ENCODE data around the gene TIAM1. TPM values are rescaled to one million over a fixed set of nuclear protein-coding genes. Genes with fewer than 3 reads are reported as not detected.

Gene TIAM1
- total RNA-seq, 1 experiment from 2014 or later = 15.2 TPM

DNA sequence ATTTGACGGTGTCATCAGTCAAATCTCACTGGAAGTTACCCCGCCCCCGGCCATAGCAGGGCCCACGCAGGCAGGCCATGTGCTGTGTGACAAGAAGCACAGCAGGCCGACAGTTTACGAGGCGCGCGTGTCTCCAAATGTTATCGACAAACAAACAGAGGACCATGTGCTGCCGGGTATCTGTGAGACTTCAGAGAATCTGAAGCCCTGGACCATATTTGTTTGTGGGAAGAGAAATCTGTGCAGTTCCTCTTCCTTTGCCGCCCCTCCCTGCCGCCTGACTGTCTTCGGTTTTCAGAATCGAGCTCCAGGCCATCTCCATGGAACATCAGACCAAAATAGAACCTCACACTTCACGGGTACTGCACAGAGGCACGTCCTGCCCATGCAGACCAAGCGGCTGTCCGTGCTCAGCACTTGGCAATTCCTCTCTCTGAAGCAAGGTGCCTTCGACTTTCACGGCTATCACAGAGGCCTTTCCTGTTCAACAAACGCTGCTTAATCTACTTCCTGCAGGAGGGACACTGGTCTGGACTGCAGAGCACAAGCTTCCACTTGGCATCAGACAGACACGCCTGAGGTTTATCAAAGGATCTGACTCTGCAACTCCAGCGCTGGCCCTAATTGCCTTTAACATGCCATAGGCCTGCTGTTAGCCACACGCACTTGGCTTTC, 170.0 kb downstream of the TIAM1 start:
- Mint-ChIP-seq H3K36me3 (ENCODE audit: insufficient read depth, unreplicated experiment) (no peaks in the 10 kb centered on the region), H3K9me3 (ENCODE audit: low read depth, unreplicated experiment) (no peaks in the 10 kb centered on the region), H3K4me1 (ENCODE audit: low read depth, unreplicated experiment) (no peaks in the 10 kb centered on the region), H3K27ac (ENCODE audit: unreplicated experiment) (no peak overlapping the region), H3K27me3 (ENCODE audit: unreplicated experiment) (no peaks in the 10 kb centered on the region), H3K4me3 (ENCODE audit: low read depth, unreplicated experiment) (no peak overlapping the region)
- no peak for DNase-seq
- CTCF ChIA-PET = no interaction called here
- TF ChIP-seq, protein P1, sequence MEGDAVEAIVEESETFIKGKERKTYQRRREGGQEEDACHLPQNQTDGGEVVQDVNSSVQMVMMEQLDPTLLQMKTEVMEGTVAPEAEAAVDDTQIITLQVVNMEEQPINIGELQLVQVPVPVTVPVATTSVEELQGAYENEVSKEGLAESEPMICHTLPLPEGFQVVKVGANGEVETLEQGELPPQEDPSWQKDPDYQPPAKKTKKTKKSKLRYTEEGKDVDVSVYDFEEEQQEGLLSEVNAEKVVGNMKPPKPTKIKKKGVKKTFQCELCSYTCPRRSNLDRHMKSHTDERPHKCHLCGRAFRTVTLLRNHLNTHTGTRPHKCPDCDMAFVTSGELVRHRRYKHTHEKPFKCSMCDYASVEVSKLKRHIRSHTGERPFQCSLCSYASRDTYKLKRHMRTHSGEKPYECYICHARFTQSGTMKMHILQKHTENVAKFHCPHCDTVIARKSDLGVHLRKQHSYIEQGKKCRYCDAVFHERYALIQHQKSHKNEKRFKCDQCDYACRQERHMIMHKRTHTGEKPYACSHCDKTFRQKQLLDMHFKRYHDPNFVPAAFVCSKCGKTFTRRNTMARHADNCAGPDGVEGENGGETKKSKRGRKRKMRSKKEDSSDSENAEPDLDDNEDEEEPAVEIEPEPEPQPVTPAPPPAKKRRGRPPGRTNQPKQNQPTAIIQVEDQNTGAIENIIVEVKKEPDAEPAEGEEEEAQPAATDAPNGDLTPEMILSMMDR (IDR thresholded peaks at IDR 0.05; ENCODE audit: unreplicated experiment) = no peak
- intact Hi-C loops (cut with micrococcal nuclease; ENCODE audit: unreplicated experiment) = no loop called here
- BruUV-seq (replicated peaks) = no TSS peak

DNA sequence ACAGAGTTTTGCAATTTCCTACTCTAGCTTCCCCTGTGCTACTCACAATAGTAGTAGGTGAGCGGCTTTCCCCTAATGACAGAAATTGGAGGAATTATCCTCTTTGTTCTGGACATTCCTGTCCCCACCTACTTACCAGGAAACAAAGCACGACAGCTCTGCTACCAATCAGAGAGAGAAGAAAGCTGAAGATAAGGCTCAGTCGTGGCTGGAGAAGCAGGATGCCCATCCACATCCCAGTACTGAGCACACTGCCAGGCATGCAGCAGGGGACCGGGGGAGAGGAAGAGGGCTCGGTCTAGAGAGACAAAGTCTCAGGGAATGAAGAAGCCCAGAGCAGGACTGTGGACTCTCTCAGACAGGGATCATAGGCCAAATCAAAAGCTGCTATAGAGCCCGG, 171.7 kb downstream of the TIAM1 start:
- no peaks in the 10 kb centered on the region for H3K36me3 Mint-ChIP-seq (ENCODE audit: insufficient read depth, unreplicated experiment)
- H3K27me3 Mint-ChIP-seq (ENCODE audit: unreplicated experiment) = no peaks in the 10 kb centered on the region
- H3K4me3 Mint-ChIP-seq (ENCODE audit: low read depth, unreplicated experiment) = no peak overlapping the region
- no TSS peak for BruUV-seq (replicated peaks)
- intact Hi-C loops (cut with micrococcal nuclease; ENCODE audit: unreplicated experiment) = no loop called here
- no peak overlapping the region for H3K27ac Mint-ChIP-seq (ENCODE audit: unreplicated experiment)
- DNase-seq = no peak
- H3K4me1 Mint-ChIP-seq (ENCODE audit: low read depth, unreplicated experiment) = no peaks in the 10 kb centered on the region
- CTCF ChIA-PET = no interaction called here
- H3K9me3 Mint-ChIP-seq (ENCODE audit: low read depth, unreplicated experiment) = no peaks in the 10 kb centered on the region
- TF ChIP-seq, protein P1 (IDR thresholded peaks at IDR 0.05; ENCODE audit: unreplicated experiment) = no peak

DNA sequence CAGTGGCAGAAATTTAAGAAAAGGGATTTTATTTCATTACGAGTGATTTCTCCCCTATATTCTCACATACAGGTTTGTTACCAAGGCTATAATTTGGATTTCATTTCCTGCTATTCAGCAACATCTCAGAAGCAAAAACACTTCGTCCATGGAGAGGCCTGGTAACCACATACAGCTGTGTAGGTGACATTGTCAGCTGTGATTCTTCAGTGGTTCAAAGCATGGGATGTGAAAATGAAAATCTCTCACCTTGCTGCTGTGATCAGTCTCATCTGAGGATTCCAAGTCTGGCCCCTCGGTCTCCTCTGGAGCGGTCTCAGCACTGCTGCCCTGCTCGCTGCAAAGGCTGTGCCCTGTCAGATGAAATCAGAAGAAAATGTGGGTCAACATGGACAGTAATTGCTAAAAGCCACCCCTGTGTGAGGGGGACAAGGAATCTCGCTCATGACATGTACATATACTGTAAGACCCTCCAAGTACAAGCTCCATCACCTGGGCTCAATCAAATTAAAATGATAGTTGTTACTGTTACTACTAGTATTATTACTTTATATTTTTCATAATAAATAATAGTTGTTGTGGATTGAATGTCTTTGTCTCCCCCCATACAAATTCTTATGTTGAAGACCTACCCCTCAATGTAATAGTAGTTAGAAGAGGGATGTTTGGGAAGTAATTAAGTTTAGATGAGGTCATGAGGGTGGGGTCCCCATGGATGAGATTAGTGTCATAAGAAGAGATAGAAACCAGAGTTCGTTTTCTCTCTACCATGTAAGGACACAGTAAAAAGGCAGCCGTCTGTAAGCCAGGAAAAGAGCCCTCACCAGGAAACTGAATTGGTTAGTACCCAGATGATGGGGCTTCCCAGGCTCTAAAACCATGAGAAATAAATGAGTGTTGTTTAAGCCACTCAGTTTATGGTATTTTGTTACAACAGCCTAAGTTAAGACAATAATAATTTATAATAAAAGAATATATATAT, 179.1 kb downstream of the TIAM1 start:
- CTCF ChIA-PET = no interaction called here
- Mint-ChIP-seq H3K9me3 (ENCODE audit: low read depth, unreplicated experiment) (no peaks in the 10 kb centered on the region), H3K27me3 (ENCODE audit: unreplicated experiment) (no peaks in the 10 kb centered on the region), H3K36me3 (ENCODE audit: insufficient read depth, unreplicated experiment) (no peaks in the 10 kb centered on the region), H3K27ac (ENCODE audit: unreplicated experiment) (no peak overlapping the region), H3K4me1 (ENCODE audit: low read depth, unreplicated experiment) (no peaks in the 10 kb centered on the region), H3K4me3 (ENCODE audit: low read depth, unreplicated experiment) (no peak overlapping the region)
- DNase-seq = no peak
- intact Hi-C loops (cut with micrococcal nuclease; ENCODE audit: unreplicated experiment) = no loop called here
- no TSS peak for BruUV-seq (replicated peaks)
- TF ChIP-seq, protein P1 (IDR thresholded peaks at IDR 0.05; ENCODE audit: unreplicated experiment) = no peak

DNA sequence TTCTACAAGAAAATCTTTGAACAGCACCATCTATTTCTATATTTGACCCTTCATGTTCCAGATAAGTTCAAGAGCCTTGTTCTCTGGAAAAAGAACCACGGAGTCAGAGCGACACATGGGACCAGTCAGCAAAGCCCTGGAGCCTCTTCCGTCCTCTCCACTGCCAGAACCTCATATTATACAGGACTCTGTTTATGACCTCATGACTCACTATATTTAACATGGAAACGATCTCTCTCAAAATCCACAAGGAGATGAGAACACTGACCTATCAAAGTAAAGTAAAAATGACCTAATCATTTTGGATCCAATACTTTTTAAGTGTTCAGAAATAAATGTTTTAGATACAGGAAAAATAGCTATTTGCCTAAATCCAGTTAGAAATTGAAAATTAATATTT, 181.2 kb downstream of the TIAM1 start:
- H3K27me3 Mint-ChIP-seq (ENCODE audit: unreplicated experiment) = no peaks in the 10 kb centered on the region
- no peak overlapping the region for H3K27ac Mint-ChIP-seq (ENCODE audit: unreplicated experiment)
- no peak for DNase-seq
- no peaks in the 10 kb centered on the region for H3K36me3 Mint-ChIP-seq (ENCODE audit: insufficient read depth, unreplicated experiment)
- CTCF ChIA-PET = no interaction called here
- no peaks in the 10 kb centered on the region for H3K9me3 Mint-ChIP-seq (ENCODE audit: low read depth, unreplicated experiment)
- no TSS peak for BruUV-seq (replicated peaks)
- no peak overlapping the region for H3K4me3 Mint-ChIP-seq (ENCODE audit: low read depth, unreplicated experiment)
- intact Hi-C loops (cut with micrococcal nuclease; ENCODE audit: unreplicated experiment) = no loop called here
- TF ChIP-seq, protein P1 (IDR thresholded peaks at IDR 0.05; ENCODE audit: unreplicated experiment) = no peak
- H3K4me1 Mint-ChIP-seq (ENCODE audit: low read depth, unreplicated experiment) = no peaks in the 10 kb centered on the region
